ENCODE data around the gene CDC45.

The CDC45 gene

DNA sequence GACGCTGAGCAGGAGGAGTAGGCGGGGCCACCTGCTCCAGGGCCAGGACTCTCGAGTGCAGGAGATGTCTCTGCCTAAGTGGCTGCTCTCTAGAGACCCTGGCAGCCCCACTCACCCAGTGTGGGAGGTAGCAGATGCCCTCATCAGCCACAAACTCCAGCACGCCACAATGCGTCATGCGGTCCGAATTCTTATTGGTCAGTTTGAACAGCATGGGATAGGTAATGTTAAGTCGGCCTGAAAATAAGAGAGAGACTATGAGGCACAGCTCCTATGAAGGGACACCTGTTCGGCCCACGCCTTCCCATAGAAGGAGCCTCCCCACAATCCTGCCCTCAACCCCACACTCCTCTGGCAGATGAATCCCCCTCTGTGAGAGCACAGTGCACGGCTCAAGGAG, 8.1 kb upstream of the CDC45 start:
- DNase-seq, result no peak

DNA sequence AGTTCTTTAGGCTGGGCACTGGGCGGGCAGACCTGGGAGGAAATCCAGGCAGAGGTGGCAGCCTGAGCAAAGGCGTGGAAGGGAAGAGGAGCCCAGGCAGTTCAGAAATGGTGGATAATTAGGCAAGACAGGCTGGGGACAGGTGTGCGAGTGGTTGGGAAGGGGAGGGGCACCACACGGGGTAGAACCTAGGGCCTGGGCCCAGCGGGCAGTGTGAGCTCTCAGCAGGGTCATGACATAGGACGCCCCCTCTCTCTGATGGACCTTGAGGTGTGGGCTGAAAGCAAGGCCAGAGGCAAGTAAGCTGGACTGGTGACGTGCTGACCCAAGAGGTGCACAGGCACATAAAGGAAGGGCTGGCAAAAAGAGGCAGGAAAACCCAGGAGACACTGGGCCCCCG, 7.5 kb upstream of the CDC45 start:
- no peak for DNase-seq

DNA sequence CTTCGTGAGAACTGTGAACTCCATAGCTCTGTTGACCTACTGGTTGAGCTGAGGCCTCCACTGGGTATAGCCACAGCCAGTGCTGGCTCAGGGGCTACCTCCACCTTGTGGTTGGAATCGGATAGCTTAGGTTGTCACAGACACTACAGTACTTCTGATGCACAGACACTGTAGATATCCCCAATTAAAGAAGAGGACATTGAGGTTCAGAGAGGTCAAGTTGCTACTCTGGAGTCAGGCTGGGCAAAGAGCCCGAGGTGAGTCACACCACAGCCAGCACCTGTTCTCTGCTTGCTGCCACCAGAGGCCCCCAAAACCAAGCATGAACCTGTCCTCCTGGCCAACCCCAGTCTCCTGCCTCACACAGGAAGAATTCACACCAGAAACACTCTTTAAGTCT, 6.1 kb upstream of the CDC45 start:
- DNase-seq, result no peak

DNA sequence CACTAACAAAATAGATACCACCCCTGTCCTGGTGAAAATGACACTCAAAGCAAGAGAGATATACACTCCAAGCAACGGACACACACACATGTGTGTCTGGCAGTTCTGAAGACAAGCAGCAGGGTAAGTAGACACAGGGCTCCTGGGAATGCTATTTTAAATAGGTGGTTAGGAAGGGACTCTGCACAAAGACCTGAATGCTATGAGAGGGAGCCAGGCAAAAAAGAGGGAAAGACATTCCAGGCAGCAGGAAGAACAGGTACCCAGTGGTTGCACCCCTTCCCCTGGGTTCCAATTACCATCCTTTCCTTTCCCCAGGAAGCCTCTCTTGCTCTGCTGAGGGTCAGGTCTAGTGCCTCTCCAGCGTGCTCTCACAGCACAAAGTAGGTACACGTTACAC, 3.7 kb upstream of the CDC45 start:
- no peak for DNase-seq

DNA sequence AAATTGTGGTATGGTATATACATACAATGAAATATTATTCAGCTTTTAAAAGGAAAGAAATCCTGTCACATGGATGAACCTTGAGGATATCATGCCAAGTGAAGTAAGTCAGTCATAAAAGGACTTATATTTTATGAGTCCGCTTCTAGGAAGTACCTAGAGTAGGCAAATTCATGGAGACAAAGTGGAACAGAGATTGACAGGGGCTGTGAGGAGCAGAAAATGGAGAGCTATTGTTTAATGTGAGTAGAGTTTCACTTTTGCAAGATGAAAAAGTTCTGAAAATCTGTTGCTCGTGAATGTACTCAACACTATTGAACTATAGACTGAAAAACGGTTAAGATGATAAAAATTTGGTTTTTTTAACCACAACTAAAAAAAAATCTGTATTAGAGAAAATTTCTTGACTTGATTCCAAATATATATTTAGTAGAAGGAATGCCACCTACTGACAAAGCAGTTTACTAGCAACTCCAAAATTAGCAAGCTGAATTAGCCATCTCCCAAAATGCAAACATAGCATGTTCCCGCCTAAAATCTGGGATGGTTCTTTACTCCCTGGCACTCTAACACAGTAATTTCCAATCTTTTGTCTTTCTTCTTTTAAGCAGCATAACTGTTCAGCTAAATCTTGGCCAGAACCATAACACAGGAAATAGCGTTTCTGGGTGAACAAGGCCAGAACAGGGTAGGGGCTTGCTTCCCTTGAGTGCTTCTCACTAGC, 2.2 kb upstream of the CDC45 start:
- no peak for DNase-seq

DNA sequence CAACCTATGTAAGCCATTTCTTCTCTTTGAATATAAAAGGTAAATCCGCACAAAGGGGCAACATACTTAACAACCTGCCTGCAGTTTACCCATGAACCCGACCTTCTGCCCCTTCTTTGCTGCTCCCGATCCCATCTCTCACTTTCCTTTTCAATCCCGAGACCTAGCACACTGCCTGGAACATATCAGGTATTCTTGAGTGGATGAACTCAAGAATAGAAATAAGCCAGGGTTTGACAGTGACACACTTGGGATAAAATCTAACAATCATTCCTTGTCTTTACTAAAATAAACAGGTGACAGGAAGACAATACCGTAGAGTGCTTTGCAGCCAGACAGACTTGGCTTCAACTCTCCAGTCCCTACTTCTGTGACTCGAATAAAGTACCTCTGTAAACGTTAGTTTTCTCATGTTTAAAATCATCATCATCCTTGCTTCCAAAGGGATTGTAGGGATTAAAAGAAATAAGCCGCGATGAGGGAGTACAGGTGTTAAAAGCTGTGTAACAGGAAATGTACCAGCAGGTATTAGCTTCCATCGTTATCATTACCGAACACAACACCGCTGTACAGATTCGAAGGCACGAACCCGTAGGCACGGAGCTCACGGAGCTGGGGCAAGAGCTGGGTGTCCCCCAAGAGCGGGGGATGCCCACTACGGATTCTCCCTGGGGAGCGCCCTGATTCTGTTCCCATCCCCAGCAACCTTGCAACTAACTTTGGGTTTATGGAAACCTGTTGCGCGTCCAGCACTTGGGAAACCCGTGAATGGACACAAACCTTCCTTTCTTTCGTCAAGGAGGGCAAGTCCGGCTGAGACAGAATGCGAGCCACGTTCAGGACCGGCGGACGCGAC, 1.4 kb upstream of the CDC45 start:
- no peak for DNase-seq

DNA sequence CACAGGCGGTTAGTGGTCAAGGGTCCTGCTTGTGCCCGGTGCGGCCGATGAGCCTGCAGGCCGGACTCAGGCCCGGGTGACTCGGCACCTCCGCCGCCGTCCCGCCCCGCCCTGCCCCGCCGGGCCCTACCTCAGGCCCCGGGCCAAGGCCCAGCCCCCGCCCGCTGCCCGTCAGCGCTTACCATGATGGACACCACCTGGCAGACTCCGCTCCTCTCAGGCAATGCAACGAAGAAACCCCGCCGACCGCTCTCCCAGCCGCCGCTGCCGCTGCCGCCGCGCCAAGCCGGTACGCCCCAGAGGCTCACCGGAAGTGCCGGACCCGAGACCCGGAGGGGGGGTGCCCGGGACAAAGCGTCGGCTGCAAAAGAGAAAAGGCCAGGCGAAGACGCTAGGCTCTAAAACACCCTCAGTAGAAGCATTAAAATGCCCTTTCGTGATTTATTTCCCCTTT, 792 bp upstream of the CDC45 start, which contains the start of gene UFD1:
Gene UFD1 (minus strand): TSS at position 293 of the 454 bp plus-strand sequence. CDS start 108 bp downstream, at position 185.
- DNase-seq, result no peak

DNA sequence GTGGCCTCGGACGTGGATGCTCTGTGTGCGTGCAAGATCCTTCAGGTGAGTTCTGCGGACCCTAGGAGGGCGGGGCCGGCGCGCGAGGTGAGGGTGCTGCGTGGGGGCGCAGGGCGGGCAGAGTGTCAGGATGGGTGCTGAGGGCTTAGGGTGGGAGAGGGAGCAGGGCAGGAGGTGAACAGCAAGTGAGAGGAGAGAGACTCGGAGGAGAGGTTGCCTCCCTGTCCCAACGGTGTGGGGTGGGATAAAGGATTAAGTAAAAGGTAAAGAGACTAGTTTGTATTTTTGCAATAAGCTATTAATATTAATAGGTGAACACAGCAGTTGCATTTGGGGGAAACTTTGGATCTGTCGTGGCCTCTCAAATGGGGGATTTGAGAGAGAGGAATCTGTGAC, 451 bp downstream of the CDC45 start:
- DNase-seq, result no peak

DNA sequence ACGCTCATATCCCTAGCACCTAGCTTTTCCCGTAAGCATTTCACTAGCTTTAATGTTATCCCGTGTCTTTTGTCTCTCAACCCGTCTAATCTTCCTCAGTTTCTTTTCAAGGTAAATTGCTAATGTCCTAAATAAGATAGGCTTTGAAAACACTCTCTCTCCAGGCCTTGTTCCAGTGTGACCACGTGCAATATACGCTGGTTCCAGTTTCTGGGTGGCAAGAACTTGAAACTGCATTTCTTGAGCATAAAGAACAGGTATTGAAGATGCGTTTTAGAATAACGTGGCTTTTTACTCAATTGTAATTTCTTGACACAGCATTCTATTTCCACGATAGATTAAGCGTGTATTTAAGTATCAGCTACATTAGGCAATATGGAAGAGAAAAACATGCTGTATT, 1.1 kb downstream of the CDC45 start:
- DNase-seq, result no peak

DNA sequence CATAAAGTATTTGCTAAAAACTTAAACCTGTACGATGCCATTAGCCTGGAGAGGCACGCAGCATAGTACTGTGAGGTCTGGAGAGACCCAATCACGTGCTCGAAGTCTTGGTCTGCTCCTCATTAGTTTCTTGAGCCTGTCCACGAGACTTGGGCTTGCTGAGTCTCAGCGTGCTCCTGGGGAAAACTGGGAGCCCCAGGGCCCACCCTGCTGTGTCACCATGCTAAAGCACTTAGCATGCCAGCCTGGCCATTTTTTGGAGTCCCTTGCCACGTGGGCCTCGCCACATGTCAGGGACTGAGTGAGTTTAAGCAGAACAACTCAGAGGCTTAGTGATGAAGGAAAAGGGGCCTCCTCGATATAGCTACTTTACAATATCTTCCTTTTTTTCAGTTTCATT, 2.6 kb downstream of the CDC45 start:
- no peak for DNase-seq

DNA sequence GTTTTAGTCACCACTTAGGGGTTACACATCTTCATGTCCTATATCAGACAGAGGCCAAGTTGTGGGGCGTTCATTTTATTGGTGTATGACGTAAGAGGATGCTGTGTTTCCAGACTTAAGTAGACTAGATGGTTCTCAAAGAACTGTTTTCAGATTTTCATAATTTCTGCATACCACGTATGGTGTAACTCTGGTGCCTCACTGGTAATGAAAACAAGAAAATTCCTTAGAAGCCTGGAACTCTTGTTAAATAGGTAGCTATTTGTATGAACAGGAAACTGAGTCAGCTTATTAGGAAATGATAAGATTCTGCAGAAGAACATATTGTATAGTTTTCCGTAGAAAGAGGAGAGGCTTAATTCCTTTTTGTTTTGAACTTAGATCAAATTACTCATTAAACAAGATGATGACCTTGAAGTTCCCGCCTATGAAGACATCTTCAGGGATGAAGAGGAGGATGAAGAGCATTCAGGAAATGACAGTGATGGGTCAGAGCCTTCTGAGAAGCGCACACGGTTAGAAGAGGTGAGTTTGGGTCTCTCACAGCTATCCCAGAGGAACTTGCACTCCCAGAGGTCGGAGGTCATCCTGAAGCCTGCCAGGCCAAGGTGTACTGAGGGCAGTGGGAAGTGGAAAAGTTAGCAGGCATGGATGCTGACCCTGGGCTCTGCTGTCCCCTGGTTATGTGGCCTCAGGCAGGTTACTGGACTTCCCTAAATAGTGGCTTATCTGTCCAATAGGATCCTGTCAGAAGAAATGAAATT, 3.9 kb downstream of the CDC45 start:
- no peak for DNase-seq

DNA sequence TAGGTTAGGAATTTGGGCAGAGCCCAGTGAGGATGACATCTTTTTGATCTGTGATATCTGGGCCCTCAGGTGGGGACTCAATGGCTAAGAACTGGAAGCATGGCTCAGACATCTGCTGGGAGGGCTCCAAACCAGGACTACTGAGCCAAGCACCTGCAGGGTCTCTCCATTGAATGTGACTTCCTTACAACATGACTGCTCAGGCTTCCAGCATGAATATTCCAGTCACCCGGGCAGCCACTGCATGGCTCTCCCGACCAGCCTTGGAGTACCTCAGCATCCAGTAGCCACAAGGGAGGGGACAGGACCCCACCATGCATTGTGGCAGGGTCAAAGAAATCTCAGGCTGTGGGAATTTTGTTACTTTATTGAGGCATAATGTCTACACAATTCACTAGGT, 8.6 kb downstream of the CDC45 start:
- no peak for DNase-seq

DNA sequence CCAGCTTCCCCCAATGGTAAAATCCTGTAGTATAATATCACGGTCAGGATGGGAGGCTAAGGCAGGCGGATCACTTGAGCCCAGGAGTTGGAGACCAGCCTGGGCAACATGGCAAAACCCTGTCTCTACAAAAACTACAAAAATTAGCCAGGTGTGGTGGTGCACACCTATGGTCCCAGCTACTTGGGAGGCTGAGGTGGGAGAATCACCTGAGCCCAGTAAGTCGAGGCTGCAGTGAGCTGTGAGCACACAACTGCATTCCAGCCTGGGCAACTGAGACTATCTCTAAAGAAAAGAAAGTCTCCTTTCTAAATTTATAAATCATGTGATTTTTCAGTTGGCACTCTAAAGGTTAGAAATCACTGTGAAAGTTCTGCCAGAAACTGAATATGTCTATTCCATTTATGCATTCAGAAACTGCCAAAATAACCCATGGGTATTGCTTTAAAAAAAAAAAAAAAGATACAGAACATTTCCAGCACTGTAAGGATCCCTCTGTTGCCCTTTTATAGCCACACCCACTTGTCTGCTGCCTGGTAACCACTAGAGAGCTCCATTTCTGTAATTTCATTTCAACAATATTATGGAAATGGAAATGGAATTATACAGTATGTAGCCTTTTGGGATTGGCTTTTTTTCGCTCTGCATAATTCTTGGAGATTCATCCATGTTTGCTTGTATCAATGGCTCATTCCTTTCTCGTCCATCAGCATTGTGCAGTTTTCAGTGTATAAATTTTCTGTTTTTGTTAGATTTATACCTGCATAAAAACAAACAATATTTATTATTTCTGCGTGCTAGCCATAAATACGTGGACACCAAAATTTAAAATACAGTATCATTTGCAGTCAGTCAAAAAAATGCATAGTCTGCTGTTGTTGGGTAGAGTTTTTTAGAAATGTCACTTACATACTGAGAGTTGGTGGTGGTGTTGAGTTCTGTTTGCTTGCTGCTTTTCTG, 9.4 kb downstream of the CDC45 start:
- DNase-seq, result no peak

DNA sequence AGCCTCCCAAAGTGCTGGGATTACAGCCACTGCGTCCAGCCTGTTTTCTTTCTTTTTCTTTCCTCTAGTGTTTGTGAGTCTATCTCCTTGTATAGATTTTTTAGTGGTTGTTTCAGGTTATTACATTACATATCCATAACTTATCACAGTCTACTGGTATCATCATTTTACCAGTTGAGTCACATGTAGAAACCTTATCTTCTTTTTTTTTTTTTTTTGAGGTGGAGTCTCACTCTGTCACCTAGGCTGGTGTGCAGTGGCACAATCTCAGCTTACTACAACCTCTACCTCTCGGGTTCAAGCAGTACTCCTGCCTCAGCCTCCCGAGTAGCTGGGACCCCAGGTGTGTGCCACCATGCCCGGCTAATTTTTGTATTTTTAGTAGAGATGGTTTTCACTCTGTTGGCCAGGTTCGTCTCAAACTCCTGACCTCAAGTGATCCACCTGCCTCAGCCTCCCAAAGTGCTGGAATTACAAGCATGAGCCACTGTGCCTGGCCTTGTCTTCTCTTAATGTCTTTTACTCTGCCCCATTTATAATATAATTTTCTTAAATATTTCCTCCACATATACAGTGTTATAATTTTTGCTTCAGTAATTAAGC, 11.0 kb downstream of the CDC45 start:
- DNase-seq, result no peak

DNA sequence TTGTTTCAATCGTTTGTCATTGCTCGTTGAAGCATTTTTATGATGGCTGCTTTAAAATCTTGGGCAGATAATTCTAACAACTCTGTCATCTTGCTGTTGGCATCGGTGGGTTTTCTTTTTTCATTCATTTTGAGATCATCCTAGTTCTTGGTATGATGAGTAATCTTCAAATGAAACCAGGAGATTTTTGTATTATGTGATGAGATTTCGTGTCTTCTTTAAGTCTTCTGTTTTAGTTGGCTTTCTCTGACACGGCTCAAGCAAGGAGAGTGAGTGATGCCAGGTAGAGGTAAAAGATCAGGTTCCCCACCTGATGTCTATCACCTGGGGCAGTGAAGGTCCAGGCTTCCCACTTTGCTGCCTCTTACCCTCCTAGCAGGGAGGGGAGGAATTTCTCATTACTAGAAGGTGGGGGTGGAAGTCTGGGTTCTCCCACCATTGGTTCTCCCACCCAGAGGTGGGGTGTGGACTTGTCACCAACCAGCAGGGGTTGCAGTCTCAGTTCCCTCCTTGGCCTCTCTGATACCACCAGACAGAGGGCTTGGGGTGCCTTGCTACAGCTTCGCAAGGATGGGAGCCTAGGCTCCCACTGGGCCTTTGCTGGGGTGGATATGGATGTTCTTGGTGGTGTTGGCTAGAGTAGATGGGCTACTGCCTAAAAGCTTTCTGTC, 12.9 kb downstream of the CDC45 start:
- no peak for DNase-seq

DNA sequence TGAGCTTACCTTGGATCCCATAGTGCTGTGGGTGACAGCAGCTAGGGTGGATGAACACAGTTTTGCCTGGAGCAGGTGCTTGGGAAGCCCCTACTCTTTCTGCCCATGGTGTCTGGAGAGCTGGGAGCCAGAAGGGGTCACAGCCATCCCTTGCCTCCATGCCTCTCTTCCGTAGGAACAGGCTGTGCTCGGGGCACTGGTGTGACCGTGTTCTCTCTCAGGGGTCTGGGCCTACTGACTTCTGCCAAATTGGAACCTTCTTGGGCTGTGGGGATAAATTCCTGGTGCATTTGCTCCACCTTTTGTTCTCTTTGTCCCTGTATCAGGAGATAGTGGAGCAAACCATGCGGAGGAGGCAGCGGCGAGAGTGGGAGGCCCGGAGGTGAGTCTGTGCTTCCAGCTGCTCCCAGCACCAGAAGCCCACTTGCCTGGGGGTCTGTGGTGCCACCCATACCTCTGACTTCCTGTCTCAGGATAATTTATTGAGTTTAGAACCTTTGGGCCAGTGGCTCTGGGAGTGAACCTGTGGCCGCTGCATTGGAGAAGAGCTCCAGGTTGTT, 14.4 kb downstream of the CDC45 start:
- DNase-seq, result no peak

DNA sequence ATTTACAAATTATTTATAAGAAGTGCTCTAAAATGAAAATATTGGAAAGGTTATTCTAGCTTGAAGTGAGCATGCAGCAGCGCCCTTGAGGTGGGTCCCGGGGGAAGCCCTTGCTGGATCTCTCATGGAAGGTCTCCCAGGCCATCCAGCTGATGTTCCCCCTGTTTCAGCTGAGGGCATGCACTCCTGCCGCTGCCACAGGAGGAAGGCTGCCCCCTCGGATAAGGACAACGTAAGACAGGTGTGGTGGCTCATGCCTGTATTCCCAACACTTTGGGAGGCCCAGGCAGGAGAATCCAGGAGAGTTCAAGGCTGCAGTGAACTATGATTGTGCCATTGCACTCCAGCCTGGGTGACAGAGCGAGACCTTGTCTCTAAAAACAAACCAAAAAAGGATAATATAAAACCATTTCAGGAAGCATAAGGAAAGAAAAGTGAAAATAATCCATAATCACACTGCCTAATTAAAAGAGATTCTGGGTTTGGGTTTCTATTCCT, 15.0 kb downstream of the CDC45 start:
- DNase-seq, result no peak

DNA sequence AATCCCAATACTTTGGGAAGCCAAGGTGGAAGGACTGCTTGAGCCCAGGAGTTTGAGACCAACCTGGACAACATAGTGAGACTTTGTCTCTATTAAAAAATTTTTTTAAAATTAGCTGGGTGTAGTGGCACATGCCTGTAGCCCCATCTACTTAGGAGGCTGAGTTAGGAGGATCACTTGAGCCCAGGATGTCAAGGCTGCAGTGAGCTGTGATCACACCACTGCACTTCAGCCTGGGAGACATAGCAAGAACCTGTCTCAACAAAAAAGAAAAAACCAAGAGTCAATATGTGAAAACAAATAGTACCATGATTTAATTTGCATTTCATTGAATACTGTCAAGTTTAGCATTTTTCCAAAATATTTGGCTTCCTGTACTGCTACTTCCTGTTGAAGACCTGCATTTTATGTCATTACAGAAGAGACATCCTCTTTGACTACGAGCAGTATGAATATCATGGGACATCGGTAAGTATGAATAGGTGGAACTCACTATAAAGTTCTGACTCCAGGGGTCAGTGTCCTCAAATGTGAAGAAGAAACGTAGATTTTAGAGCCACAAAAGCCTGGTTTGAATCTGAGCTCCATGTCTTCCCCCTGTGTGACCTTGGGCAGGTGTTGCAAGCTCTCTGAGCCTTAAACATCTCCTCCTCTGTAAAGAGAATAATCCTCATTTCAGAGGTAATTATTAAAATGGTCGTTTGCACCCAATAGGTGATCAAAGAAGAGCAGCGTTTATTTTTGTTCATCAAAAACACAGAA, 16.0 kb downstream of the CDC45 start:
- DNase-seq, result no peak

DNA sequence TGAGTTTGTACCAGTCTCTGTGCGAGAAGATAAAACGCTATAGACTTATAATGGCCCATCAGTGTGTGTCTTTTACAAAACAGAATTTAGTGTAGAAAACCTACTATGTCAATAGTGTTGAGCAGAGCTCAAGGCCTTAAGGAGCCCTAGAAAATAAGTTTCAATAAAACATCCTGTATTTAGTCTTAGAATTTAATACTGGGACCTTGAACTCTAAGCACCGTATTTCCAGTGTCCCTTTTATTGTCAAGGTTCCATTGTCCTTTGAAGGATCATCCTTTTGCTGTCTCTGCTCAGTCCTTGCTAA, 16.6 kb downstream of the CDC45 start:
- DNase-seq, result no peak

DNA sequence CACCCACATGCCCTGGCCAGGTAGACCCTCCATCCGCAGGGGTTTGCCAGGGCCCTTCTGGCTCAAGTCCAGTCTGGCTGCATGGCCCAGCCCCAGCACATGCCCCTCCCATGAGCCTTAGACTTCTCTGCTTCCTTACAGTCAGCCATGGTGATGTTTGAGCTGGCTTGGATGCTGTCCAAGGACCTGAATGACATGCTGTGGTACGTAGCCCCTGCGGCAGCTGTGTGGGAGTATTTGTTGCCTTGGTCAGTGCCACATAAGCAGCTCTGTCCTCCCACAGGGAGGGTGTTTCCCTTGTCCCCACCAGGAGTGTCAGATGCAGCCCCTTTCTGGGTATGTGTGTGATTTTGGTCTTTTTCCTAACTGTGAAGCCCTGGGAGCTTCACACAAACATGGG, 17.5 kb downstream of the CDC45 start:
- DNase-seq, result no peak
